Islet precursor cell (in vitro differentiated cells): ENCODE results near the gene SLC27A3.
"Not testable (repeated sequence)": the region's sequence is repeated elsewhere in the genome, so short reads cannot be mapped to it uniquely, and the experiment has no call there.

ENCODE experiments used
- DNase-seq: peaks from one replicate; pipeline ENCODE4 v3.0.0-alpha.2; 2018

SLC27A3 gene

GRCh38 chr1:153764310-153764709 lies 10.9 kb upstream of the SLC27A3 start:
- DNase-seq, result no peak

GRCh38 chr1:153766663-153767062 lies 8.5 kb upstream of the SLC27A3 start:
- DNase-seq, result not testable (repeated sequence)

DNA sequence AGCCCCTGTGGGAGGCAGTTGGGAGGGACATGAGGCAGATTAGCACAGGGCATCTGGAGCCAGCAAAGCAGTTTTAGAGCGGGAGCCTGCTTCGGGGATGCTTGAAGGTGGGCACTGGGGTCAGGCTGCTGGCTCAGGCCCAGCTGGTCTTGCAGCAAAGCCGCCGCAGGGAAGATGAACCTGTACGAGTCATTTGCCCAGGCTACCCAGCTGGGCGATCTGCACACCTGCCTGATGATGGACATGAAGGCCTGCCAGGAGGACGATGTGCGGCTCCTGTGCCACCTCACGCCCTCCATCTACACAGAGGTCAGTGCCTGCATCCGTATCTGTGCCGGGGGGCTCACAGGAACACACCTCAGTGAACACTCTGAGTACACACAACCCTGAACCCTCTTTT lies 7.7 kb upstream of the SLC27A3 start:
- no peak for DNase-seq

GRCh38 chr1:153768316-153769181 lies 6.7 kb upstream of the SLC27A3 start:
- no peak for DNase-seq

GRCh38 chr1:153769221-153769620 lies 6.0 kb upstream of the SLC27A3 start:
- no peak for DNase-seq

- no peak for DNase-seq
Measured at GRCh38 chr1:153770797-153771196, 4.4 kb upstream of the SLC27A3 start.

- no peak for DNase-seq
Measured at GRCh38 chr1:153771261-153771660, 3.9 kb upstream of the SLC27A3 start.

GRCh38 chr1:153771841-153772593 lies 3.2 kb upstream of the SLC27A3 start:
- DNase-seq, result no peak

DNA sequence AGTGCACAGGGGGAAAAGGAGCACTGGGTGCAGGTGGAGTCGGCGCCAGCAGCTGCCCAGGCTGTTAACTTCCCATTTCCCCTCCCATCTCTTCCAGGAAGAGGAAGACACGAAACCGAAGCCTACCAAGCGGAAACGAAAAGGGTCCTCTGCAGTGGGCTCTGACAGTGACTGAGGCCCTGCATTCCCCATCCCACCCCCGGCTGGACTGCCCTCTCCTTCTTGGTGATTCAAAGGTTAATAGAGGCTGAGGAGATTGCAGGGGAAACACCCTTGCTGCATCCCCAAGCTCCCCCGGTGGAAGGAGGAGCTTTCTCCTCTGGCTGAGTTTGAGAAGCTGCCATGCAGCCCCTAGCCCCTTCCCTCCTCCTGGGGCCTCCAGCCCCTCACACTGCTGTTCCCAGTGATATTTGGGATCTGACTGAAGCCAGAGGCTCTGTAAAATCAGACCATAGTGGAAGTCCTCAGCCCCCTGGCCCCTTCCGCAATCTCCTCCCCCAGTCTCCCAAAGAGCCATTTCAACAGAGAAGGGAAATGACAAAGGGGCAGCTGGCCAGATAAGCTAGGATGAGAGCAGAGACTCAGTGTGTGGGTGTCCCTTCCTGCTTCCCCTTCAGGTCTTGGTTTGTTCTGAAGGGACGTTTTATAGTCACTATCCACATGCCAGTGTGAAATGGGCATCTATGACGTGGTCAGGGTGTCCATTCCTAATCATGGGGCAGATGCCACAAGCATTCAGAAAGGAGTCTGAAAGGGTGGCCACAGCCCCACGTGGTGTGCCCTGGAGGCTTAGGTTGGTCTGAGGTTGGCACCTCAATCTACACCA lies 1.9 kb upstream of the SLC27A3 start:
- DNase-seq, result no peak

GRCh38 chr1:153774026-153774595 lies 1.1 kb upstream of the SLC27A3 start:
- no peak for DNase-seq

DNA sequence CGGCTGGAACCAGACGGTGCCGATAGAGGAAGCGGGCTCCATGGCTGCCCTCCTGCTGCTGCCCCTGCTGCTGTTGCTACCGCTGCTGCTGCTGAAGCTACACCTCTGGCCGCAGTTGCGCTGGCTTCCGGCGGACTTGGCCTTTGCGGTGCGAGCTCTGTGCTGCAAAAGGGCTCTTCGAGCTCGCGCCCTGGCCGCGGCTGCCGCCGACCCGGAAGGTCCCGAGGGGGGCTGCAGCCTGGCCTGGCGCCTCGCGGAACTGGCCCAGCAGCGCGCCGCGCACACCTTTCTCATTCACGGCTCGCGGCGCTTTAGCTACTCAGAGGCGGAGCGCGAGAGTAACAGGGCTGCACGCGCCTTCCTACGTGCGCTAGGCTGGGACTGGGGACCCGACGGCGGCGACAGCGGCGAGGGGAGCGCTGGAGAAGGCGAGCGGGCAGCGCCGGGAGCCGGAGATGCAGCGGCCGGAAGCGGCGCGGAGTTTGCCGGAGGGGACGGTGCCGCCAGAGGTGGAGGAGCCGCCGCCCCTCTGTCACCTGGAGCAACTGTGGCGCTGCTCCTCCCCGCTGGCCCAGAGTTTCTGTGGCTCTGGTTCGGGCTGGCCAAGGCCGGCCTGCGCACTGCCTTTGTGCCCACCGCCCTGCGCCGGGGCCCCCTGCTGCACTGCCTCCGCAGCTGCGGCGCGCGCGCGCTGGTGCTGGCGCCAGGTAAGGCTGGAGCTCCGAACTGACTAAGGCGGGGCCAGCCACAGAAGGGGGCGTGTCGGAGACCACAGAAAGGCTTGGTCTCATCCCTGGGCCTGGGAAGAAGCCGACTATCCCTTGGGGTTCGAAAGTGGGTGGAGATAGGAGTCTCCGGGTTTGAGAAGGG lies 486 bp downstream of the SLC27A3 start:
- peak; percentile 92 for DNase-seq

GRCh38 chr1:153776352-153776751 lies 1.1 kb downstream of the SLC27A3 start:
- no peak for DNase-seq

DNA sequence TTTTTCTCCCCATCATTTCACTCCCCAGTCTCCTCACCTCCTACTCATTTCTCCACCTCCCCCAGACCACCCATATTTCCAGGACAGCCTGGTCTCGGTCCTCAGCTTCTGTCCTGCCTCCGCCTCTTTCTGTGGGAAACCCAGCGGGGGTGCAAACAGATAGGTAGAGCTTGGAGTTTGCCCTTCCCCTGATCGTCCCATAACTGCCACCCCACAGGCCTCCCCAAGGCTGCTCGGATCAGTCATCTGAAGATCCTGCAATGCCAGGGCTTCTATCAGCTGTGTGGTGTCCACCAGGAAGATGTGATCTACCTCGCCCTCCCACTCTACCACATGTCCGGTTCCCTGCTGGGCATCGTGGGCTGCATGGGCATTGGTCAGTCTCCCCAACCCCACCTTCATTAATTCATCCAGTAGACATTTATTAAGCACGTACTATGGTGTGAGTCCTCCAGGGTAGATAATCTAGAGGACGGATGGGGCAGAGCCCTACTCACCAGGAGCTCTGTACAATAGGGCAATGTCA lies 1.7 kb downstream of the SLC27A3 start:
- DNase-seq, result no peak

GRCh38 chr1:153777648-153778047 lies 2.4 kb downstream of the SLC27A3 start:
- DNase-seq, result no peak

- no peak for DNase-seq
Measured at GRCh38 chr1:153778051-153778823, 3.0 kb downstream of the SLC27A3 start.

DNA sequence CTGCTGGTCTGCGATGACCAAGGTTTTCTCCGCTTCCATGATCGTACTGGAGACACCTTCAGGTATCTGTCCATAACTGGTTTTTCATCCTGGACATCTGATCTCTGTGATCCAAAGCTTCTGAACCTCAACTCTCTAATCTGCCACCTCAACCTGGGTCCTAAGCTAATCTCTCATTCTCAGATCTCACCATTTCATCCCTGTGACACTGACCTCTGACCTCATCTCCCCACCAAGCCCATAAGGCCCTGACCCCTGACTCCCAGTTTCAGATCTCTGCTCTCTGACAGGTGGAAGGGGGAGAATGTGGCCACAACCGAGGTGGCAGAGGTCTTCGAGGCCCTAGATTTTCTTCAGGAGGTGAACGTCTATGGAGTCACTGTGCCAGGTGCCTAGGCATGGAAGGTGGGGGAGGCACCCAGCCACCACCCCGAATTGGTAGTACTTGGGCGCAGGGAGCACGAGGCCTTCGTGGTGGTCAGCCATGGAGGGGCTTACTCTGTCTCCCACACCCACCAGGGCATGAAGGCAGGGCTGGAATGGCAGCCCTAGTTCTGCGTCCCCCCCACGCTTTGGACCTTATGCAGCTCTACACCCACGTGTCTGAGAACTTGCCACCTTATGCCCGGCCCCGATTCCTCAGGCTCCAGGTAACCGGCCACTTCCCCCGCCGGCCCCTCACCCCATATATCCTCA lies 3.8 kb downstream of the SLC27A3 start:
- DNase-seq, result no peak

- no peak for DNase-seq
Measured at GRCh38 chr1:153779781-153780541, 4.8 kb downstream of the SLC27A3 start.

DNA sequence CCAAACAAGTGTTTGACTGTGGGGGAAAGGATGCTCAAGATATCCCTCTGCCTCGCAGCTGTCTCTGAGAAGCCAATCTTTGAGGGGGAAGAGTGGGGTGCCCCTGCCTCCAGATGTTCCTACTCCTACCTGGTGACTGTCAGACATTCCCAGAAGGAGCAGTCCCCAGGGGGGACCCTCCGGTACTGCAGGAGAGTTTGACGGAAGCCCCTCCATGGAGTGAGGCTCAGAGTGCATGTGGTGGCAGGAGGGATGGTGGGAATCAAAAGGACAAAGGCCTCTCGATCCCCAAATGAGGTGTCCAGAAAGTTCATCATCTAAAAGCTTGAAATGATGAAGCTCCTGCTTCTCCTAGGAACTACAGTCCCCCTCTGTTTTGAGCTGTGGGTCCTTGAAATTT lies 5.3 kb downstream of the SLC27A3 start:
- no peak for DNase-seq

GRCh38 chr1:153782648-153783047 lies 7.4 kb downstream of the SLC27A3 start:
- DNase-seq, result not testable (repeated sequence)
